NCI-H1417 treated with DMSO at 0.1 percent for 48 hours (cell line): ENCODE data around the gene B4GALNT2.
"Not testable (repeated sequence)": the region's sequence is repeated elsewhere in the genome, so short reads cannot be mapped to it uniquely, and the experiment has no call there.

Source experiments
- DNase-seq: peaks from one replicate; lab custom pipeline; 2025; lab: John Stamatoyannopoulos, UW

The B4GALNT2 gene

GRCh38 chr17:49121696-49122292, 10.8 kb upstream of the B4GALNT2 start:
- DNase-seq = no peak

GRCh38 chr17:49122566-49122965, 10.0 kb upstream of the B4GALNT2 start:
- DNase-seq = no peak

DNA sequence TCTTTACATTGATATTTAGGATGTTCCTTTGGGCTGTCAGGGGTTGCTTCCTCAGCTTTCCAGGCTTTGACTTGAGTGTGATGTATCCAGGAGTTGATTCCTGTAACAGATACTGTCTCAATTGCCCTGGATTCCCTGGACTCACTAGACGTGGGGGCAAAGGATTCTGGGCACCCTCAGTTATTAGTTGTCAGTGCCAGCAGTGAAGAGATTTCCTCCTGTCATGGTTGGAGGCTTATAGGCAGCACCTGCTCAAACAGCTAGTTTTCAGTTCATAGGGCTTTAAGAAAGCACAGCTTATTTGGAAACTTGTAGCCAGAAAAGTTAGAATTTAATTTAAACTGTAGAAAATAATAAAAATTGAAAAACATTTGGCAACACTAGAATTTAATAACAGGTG, 9.5 kb upstream of the B4GALNT2 start:
- DNase-seq = no peak

DNA sequence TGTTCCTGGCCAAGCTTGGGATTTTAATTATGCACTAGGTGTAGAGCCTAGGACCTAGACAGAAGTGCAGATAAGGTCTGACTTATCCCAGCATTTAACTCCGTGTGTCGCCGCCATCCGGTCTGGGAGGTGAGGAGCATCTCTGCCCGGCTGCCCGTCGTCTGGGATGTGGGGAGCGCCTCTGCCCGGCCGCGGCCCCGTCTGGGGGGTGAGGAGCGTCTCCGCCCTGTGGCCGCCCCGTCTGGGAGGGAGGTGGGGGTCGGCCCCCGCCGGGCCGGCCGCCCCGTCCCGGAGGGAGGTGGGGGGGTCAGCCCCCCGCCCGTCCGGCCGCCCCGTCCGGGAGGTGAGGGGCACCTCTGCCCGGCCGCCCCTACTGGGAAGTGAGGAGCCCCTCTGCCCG, 7.1 kb upstream of the B4GALNT2 start:
- no peak for DNase-seq

DNA sequence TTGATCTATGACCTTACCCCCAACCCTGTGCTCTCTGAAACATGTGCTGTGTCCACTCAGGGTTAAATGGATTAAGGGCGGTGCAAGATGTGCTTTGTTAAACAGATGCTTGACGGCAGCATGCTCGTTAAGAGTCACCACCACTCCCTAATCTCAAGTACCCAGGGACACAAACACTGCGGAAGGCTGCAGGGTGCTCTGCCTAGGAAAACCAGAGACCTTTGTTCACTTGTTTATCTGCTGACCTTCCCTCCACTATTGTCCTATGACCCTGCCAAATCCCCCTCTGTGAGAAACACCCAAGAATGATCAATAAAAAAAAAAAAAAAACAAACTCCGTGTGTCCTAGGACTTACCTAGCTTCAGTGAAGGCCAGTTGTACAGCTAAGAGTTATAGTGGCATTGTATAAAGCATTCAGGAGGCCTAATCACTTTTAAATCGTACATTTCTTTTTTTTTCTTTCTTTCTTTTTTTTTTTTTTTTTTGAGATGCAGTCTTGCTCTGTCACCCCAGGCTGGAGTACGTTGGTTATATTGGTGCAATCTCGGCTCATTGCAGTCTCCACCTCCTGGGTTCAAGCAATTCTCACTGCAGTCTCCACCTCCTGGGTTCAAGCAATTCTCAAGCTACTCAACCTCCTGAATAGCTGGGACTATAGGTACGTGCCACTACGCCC, 6.2 kb upstream of the B4GALNT2 start:
- not testable (repeated sequence) for DNase-seq

GRCh38 chr17:49129359-49129950, 3.1 kb upstream of the B4GALNT2 start:
- DNase-seq = not testable (repeated sequence)

GRCh38 chr17:49130891-49131290, 1.7 kb upstream of the B4GALNT2 start:
- DNase-seq = no peak

DNA sequence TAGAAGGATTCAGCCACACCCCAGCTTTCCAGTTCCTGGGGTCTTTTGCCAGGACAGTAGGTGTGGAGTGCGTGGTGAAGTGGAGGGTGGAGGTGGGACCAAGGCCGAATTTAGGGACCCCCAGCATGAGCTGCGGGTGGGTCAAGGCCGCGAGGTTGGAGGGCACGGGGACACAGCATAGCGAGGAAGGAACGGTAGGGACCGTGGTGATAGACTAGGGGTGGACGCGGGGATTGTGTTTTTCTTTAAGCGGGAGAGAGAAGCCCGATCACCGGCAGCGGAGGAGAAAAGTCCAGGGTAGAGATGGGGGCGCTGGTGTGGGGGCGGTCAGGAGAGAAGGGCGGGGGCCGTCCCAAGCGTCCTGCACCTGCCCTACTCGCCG, 261 bp upstream of the B4GALNT2 start:
- DNase-seq = no peak

- no peak for DNase-seq
These were observed 3.8 kb downstream of the B4GALNT2 start for GRCh38 chr17:49136335-49136734.

DNA sequence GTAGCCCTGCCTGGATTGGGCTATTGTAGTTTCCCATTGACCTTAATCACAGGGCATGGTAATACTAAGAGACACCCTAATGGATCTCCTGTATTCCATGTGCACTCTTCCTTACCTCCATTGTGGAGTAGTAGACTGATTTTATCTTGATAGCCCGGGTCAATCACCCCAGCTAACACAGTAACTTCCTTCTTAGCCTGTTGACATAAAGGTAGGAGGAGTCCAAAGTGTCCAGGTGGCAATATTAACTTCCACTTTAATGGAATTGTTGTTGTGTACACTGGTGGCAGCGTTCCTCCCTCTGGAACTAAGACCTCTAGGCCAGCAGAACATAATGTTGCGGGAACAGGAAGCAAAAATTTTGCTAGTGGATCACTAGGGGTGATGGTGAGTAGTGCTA, 13.1 kb downstream of the B4GALNT2 start:
- DNase-seq = not testable (repeated sequence)

DNA sequence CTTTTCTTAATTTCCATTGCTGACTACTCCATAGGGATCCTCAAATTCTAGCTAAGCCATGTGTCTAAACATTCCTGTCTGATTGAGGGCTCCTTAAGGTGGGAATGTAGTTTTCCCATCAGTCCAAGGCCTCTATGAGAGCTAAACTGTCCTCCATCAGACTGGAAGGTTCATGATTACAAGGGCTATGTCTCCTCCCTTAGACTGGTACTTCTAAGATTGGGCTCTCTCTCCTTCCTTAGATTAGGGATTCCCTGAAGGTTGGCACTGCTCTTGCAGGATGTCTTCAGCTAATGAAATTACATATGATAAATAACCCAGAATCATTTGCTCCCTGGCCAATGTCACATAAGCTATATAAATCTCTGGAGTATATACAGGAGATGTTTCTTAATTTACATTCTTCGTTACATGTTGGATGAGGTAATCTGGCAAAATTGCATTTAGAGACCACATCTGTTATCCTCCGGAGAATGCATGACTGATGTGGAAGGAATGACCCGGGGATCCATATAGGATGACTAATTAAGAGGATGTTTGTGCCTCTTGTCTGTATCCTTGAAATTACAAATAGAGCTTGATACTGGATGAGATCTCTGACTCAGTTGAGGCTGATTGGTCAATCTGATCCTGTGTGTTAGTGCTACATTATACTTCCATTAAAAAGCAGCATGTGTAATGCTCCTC, 14.2 kb downstream of the B4GALNT2 start:
- no peak for DNase-seq

DNA sequence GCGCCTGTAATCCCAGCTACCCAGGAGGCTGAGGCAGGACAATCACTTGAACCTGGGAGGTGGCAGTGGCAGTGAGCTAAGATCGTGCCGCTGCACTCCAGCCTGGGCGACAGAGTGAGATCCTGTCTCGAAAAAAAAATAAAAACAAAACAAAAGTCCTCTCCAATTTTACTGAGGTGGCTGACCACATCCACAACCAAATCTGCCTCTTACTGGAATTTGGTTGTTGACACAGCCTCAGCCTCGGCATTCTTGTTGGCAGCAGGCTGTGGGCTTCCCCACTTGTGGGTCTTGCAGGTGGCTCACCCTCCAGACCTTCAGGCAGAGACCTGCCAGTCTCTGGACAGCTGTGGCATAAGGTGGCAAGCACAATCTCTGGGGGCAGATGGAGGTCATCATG, 15.6 kb downstream of the B4GALNT2 start:
- DNase-seq = no peak

DNA sequence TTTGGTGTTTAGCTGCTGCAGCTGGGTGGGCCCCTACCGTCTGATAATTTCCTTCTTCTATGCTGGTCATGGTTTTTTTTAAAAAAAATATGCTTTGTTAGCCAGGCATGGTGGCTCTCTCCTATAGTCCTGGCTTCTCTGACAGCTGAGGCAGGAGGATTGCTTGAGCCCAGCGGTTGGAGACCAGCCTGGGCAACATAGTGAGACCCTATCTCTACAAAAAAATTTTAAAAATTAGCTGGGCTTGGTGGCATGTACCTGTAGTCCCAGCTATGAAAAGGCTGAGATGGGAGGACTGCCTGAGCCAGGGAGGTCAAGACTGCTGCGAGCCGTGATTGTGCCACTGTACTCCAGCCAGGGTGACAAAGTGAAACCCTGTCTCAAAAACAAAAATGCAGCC, 19.4 kb downstream of the B4GALNT2 start:
- DNase-seq = no peak

- no peak for DNase-seq
These were observed 23.7 kb downstream of the B4GALNT2 start for GRCh38 chr17:49156256-49156655.

GRCh38 chr17:49157784-49158183, 25.2 kb downstream of the B4GALNT2 start:
- DNase-seq = no peak

DNA sequence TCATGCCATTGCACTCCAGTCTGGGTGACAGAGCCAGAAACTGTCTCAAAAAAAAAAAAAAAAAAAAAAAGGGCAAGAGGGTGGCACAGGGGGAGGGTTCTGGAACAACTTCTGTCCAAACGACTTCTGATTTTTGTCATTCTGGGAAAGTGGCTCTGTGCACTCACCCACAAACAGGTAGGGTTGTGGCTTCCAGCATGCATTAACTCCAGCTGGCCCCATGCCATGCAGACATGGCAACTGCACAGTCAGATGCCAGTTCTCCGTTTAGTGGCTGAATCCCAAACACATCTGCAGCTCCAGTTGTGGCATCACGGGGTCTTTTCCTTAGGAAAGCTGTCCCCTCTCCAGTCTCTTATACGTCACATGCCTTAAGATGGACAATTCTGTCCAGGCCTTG, 30.3 kb downstream of the B4GALNT2 start:
- DNase-seq = no peak

GRCh38 chr17:49165143-49165542, 32.6 kb downstream of the B4GALNT2 start:
- no peak for DNase-seq

DNA sequence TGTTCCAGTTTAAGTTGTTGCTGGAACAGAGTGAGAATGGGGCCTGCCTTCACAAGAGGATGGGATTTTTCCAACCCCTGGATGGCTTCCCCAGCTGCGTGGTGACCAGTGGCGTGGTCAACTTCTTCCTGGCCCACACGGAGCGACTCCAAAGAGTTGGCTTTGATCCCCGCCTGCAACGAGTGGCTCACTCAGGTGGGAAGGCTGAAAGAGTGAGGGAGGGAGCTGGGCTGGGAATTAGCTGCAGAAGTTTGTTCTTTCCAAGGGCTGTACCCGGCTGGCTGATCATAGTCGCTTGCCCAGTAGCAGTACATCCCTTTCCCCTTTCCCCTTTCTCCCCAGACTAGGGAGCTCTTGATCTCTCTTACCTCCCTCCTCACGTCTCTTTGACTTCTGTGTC, 36.1 kb downstream of the B4GALNT2 start:
- no peak for DNase-seq

GRCh38 chr17:49170216-49170615, 37.6 kb downstream of the B4GALNT2 start:
- no peak for DNase-seq

- DNase-seq = not testable (repeated sequence)
These were observed 38.1 kb downstream of the B4GALNT2 start for GRCh38 chr17:49170711-49171110.

- not testable (repeated sequence) for DNase-seq
These were observed 43.4 kb downstream of the B4GALNT2 start for GRCh38 chr17:49175978-49176377.

DNA sequence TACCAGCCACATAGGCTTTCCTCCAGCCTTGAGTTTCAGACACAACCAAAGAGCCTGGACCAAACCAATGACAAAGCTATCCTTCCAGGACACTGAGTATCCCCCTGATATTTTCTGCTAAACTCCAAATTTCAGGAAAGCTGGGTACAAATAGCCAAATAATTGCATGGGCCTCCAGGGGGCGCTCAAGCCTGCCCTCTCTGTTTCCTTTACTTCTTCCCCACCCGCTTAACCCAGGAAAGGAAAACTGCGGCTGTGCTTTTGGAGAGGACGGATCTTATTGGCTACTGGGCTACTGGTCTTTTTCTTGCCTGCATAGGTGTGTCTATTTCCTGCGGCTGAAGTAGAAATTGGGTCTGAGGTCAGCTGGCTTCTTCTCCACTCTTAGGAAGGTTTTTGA, 47.7 kb downstream of the B4GALNT2 start:
- DNase-seq = no peak

DNA sequence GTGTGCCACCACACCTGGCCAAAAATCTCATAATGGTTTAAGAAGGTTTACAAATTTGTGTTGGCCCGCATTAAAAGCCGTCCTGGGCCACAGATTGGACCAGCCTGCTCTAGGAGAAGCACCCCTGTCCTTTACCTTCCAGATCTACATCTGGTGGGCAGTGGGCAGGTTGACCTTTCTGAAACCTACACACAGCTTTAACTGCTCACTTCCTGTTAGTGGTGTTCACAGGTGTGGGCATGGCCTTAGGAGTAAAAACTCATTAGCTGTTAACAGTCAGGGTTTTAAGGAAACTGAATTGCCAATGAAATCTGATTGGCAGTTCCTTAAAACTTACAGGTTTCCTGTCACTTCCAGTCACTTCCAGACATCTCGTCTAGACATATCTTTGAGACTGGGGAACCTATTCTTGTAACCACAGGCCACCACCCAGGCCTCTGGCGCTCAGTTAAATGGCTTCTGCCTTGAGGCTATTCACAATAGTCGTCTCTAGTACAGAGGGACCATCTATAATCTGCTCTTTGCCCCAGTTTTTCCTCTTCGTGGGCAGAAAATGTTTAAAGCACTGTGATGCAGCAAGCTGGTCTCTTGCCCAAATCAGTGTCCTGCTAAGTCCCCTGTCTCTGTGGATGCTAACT, 48.5 kb downstream of the B4GALNT2 start:
- no peak for DNase-seq
